Esophagus squamous epithelium (tissue), 4 donors: ENCODE measurements around the gene CSAD.

Source experiments
- POLR2A ChIP-seq, 4 donors: fragments of 450-650 bp; IDR thresholded peaks; one replicate each; pipeline ENCODE4 v1.6.1; 2017; ENCODE audit warnings: antibody characterized with exemption in 4 of 4, mild to moderate bottlenecking in 4 of 4, moderate library complexity in 3 of 4
- TF ChIP-seq, protein P1 (sequence below), 6 experiments: fragments of 450-650 bp in 4 of 6; fragments of 200-600 bp in 2 of 6; sonication (generic) in 2 of 6; IDR thresholded peaks; one replicate each; pipeline ENCODE4 v1.5.1; 2016 to 2019; ENCODE audit warnings: antibody characterized with exemption in 6 of 6, mild to moderate bottlenecking in 4 of 6, moderate library complexity in 4 of 6

DNA sequence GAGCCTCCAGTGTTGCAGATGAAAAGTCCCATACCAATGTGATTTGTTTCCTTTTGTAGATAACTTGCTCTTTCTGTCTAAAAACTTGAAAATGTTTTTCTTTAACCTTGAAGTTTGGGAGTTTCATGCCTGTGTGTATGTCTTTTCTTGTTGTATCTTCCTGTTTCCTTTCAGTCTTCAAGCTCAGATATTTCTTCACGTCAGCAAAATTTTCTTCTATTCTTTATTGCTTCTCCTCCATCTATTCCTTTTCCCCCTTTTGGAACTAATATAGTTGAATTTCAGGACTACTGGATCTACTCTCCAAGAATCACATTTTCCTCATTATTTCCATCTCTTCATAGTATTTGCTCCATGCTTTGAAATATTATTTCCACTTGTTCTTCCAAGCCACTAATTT lies 53.6 kb downstream of the CSAD start:
- TF ChIP-seq, protein P1, sequence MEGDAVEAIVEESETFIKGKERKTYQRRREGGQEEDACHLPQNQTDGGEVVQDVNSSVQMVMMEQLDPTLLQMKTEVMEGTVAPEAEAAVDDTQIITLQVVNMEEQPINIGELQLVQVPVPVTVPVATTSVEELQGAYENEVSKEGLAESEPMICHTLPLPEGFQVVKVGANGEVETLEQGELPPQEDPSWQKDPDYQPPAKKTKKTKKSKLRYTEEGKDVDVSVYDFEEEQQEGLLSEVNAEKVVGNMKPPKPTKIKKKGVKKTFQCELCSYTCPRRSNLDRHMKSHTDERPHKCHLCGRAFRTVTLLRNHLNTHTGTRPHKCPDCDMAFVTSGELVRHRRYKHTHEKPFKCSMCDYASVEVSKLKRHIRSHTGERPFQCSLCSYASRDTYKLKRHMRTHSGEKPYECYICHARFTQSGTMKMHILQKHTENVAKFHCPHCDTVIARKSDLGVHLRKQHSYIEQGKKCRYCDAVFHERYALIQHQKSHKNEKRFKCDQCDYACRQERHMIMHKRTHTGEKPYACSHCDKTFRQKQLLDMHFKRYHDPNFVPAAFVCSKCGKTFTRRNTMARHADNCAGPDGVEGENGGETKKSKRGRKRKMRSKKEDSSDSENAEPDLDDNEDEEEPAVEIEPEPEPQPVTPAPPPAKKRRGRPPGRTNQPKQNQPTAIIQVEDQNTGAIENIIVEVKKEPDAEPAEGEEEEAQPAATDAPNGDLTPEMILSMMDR (IDR thresholded peaks at IDR 0.05), result no peak
- TF ChIP-seq POLR2A (IDR thresholded peaks at IDR 0.05), result no peak
